IMR-90 (cell line): Measurements from ENCODE around the gene HSP90AB1. TPM values are rescaled to one million over a fixed set of nuclear protein-coding genes. Genes with fewer than 3 reads are reported as not detected.

Experiments
- ATAC-seq: fragments of 200-7000 bp; cut with Tn5 transposase; 2 replicates; pipeline ENCODE4 v1.9.1; 2020; ENCODE audit warnings: low read depth, mild to moderate bottlenecking, moderate library complexity
- BruUV-seq: library from RNA; stranded (reverse); fragments of 400-500 nt; replicated peaks from 2 replicates; lab custom pipeline; 2021; lab: Mats Ljungman, UMichigan
- CTCF ChIA-PET: fragments of 300-600 bp; formaldehyde crosslinking; extraction: SDS; loops from one replicate; lab custom pipeline; 2021; ENCODE audit warnings: antibody characterized with exemption; lab: Yijun Ruan, JAX
- POLR2A ChIA-PET: fragments of 300-600 bp; sonication (Branson Sonifier 250); formaldehyde crosslinking; loops from one replicate; lab custom pipeline; 2022; ENCODE audit warnings: antibody characterized with exemption; ENCODE audit not compliant: unreplicated experiment; lab: Charles Lee
- DNase-seq: peaks from one replicate; pipeline ENCODE4 v3.0.0; 2013
- H2AFZ ChIP-seq: replicated peaks from 2 replicates; pipeline ENCODE3; 2013; ENCODE audit warnings: low read length, mild to moderate bottlenecking; ENCODE audit not compliant: poor library complexity
- H2AK5ac ChIP-seq: 2 replicates; pipeline ENCODE4 v1.6.1; 2013; ENCODE audit warnings: low read depth, low read length, inconsistent platforms
- H2AK9ac ChIP-seq: replicated peaks from 2 replicates; pipeline ENCODE3; 2013; ENCODE audit warnings: mild to moderate bottlenecking, low read depth, low read length, moderate library complexity; ENCODE audit not compliant: poor library complexity
- H2BK120ac ChIP-seq: 2 replicates; pipeline ENCODE4 v1.6.1; 2013; ENCODE audit warnings: low read depth, low read length, inconsistent platforms
- H2BK15ac ChIP-seq: 3 replicates; pipeline ENCODE4 v1.6.1; 2013; ENCODE audit warnings: low read depth, low read length, inconsistent platforms
- H2BK20ac ChIP-seq: 2 replicates; pipeline ENCODE4 v1.6.1; 2013; ENCODE audit warnings: low read depth, mild to moderate bottlenecking, inconsistent platforms, low read length, moderate library complexity
- H2BK5ac ChIP-seq: 2 replicates; pipeline ENCODE4 v1.6.1; 2013; ENCODE audit warnings: mild to moderate bottlenecking, low read depth, low read length, inconsistent platforms; ENCODE audit not compliant: poor library complexity, severe bottlenecking
- H3K14ac ChIP-seq: replicated peaks from 2 replicates; pipeline ENCODE4 v1.6.1; 2013; ENCODE audit warnings: low read depth, low read length, inconsistent platforms
- H3K18ac ChIP-seq: 2 replicates; pipeline ENCODE4 v1.6.1; 2013; ENCODE audit warnings: low read depth, low read length, control low read depth
- H3K23ac ChIP-seq: 2 replicates; pipeline ENCODE4 v1.6.1; 2013; ENCODE audit warnings: low read depth, low read length, inconsistent platforms
- H3K27ac ChIP-seq: 2 replicates; pipeline ENCODE4 v1.5.1; 2013; ENCODE audit warnings: mild to moderate bottlenecking, control low read depth, low read length; ENCODE audit not compliant: insufficient read depth
- H3K27me3 ChIP-seq: 2 replicates; pipeline ENCODE4 v1.6.1; 2013; ENCODE audit warnings: low read length; ENCODE audit not compliant: control insufficient read depth, insufficient read depth
- H3K36me3 ChIP-seq: 2 replicates; pipeline ENCODE4 v1.6.1; 2013; ENCODE audit warnings: low read length, mixed read lengths; ENCODE audit not compliant: control insufficient read depth, insufficient read depth
- H3K4ac ChIP-seq: 2 replicates; pipeline ENCODE4 v1.6.1; 2013; ENCODE audit warnings: low read depth, low read length, inconsistent platforms
- H3K4me1 ChIP-seq: 2 replicates; pipeline ENCODE4 v1.6.1; 2013; ENCODE audit warnings: low read length, mixed read lengths; ENCODE audit not compliant: control insufficient read depth, insufficient read depth
- H3K4me2 ChIP-seq: 2 replicates; pipeline ENCODE4 v1.6.1; 2013; ENCODE audit warnings: low read depth, mild to moderate bottlenecking, control low read depth, low read length, moderate library complexity
- H3K4me3 ChIP-seq: 2 replicates; pipeline ENCODE4 v1.5.1; 2013; ENCODE audit warnings: low read depth, mild to moderate bottlenecking, control low read depth, low read length, moderate library complexity; ENCODE audit not compliant: insufficient read depth
- H3K56ac ChIP-seq: 2 replicates; pipeline ENCODE4 v1.6.1; 2013; ENCODE audit warnings: low read length, inconsistent platforms; ENCODE audit not compliant: insufficient read depth; ENCODE audit errors: extremely low read depth
- H3K79me1 ChIP-seq, 2 experiments: 2 replicates each; pipeline ENCODE4 v1.6.1; 2013; ENCODE audit warnings: low read length in 2 of 2, inconsistent platforms in 1 of 2, low read depth in 1 of 2
- H3K9ac ChIP-seq: 2 replicates; pipeline ENCODE4 v1.6.1; 2013; ENCODE audit warnings: low read depth, low read length, control low read depth
- H3K9me1 ChIP-seq: 2 replicates; pipeline ENCODE4 v1.6.1; 2013; ENCODE audit warnings: low read length, inconsistent platforms; ENCODE audit not compliant: insufficient read depth
- H3K9me3 ChIP-seq: 2 replicates; pipeline ENCODE4 v1.6.1; 2013; ENCODE audit warnings: low read length; ENCODE audit not compliant: control insufficient read depth, insufficient read depth
- H4K20me1 ChIP-seq: 2 replicates; pipeline ENCODE4 v1.6.1; 2013; ENCODE audit warnings: low read length, inconsistent platforms; ENCODE audit not compliant: insufficient read depth
- H4K5ac ChIP-seq: 2 replicates; pipeline ENCODE4 v1.6.1; 2013; ENCODE audit warnings: mild to moderate bottlenecking, low read depth, low read length, control low read depth
- H4K8ac ChIP-seq, 2 experiments: 2 replicates each; pipeline ENCODE4 v1.6.1; 2013; ENCODE audit warnings: low read depth in 2 of 2, low read length in 2 of 2, control low read depth in 1 of 2, inconsistent platforms in 1 of 2
- H4K91ac ChIP-seq: 2 replicates; pipeline ENCODE4 v1.6.1; 2013; ENCODE audit warnings: low read depth, low read length, inconsistent platforms; ENCODE audit not compliant: insufficient read depth
- BHLHE40 ChIP-seq: fragments of 150-350 bp; IDR thresholded peaks from 2 replicates; pipeline ENCODE4 v1.6.1; 2016; ENCODE audit warnings: mild to moderate bottlenecking, low read depth, low read length
- CEBPB ChIP-seq: IDR thresholded peaks from 2 replicates; pipeline ENCODE4 v1.6.1; 2012; ENCODE audit warnings: low read depth, low read length, improper control_type of control experiment
- CHD1 ChIP-seq: IDR thresholded peaks from 2 replicates; pipeline ENCODE4 v1.6.1; 2012; ENCODE audit warnings: low read depth, low read length, improper control_type of control experiment
- ELK1 ChIP-seq: fragments of 150-350 bp; IDR thresholded peaks from 2 replicates; pipeline ENCODE4 v1.6.1; 2016; ENCODE audit warnings: low read depth, mild to moderate bottlenecking, low read length, moderate library complexity, borderline replicate concordance
- FOS ChIP-seq: fragments of 150-350 bp; IDR thresholded peaks from 2 replicates; pipeline ENCODE4 v1.6.1; 2016; ENCODE audit warnings: low read depth, low read length
- MAFK ChIP-seq: IDR thresholded peaks from 2 replicates; pipeline ENCODE4 v1.6.1; 2012; ENCODE audit warnings: low read depth, low read length, improper control_type of control experiment
- MAZ ChIP-seq: IDR thresholded peaks from 2 replicates; pipeline ENCODE4 v1.6.1; 2012; ENCODE audit warnings: low read depth, mild to moderate bottlenecking, low read length, improper control_type of control experiment, moderate library complexity, borderline replicate concordance
- MXI1 ChIP-seq: IDR thresholded peaks from 2 replicates; pipeline ENCODE4 v1.6.1; 2012; ENCODE audit warnings: low read depth, mild to moderate bottlenecking, low read length, moderate library complexity, borderline replicate concordance
- POLR2A ChIP-seq: IDR thresholded peaks from 2 replicates; pipeline ENCODE4 v1.6.1; 2012; ENCODE audit warnings: mild to moderate bottlenecking, low read depth, low read length
- RAD21 ChIP-seq: IDR thresholded peaks from 2 replicates; pipeline ENCODE4 v1.6.1; 2012; ENCODE audit warnings: low read length, improper control_type of control experiment
- RCOR1 ChIP-seq: IDR thresholded peaks from 2 replicates; pipeline ENCODE4 v1.6.1; 2012; ENCODE audit warnings: mild to moderate bottlenecking, low read length, improper control_type of control experiment; ENCODE audit not compliant: insufficient replicate concordance
- RFX5 ChIP-seq: IDR thresholded peaks from 2 replicates; pipeline ENCODE4 v1.8.0; 2012; ENCODE audit warnings: low read depth, mild to moderate bottlenecking, low read length, moderate library complexity
- SMC3 ChIP-seq: fragments of 150-350 bp; IDR thresholded peaks from 2 replicates; pipeline ENCODE4 v1.6.1; 2016; ENCODE audit warnings: low read depth, mild to moderate bottlenecking, antibody characterized with exemption, low read length, moderate library complexity
- USF2 ChIP-seq: fragments of 150-350 bp; IDR thresholded peaks from 2 replicates; pipeline ENCODE4 v1.6.1; 2017; ENCODE audit warnings: mild to moderate bottlenecking, antibody characterized with exemption, low read length, low read depth
- WGBS, 2 experiments: methylation state at CpG; one replicate each; pipeline versions ENCODE4 v1.1.5 to v1.1.7; 2013; ENCODE audit warnings: missing lambda C conversion rate in 2 of 2; ENCODE audit not compliant: insufficient read length in 1 of 2; ENCODE audit errors: extremely low coverage in 2 of 2; 5-methylcytosine and 5-hydroxymethylcytosine counted together
- dilution Hi-C: fragments of 300-500 bp; cut with HindIII; formaldehyde crosslinking; loops from one replicate; pipeline ENCODE4 v1.14.3; 2018; ENCODE audit warnings: low sequenced_read_pairs; ENCODE audit not compliant: unreplicated experiment
- in situ Hi-C: fragments of 300-500 bp; cut with MboI; formaldehyde crosslinking; loops from 3 replicates; pipeline ENCODE4 v1.14.3; 2019; ENCODE audit warnings: low sequenced_read_pairs, inconsistent platforms, mixed read lengths
- intact Hi-C: fragments of 100-400 bp; cut with micrococcal nuclease; formaldehyde crosslinking; loops from 2 replicates; pipeline ENCODE4 v1.10.0; 2022
- polyA plus RNA-seq, 3 experiments: library from polyadenylated mRNA; depleted of rRNA; stranded (reverse); fragments of >200 nt; gene quantifications; 2 replicates each; pipeline ENCODE4 v1.2.3, GENCODE V29; 2012; ENCODE audit warnings: low replicate concordance in 1 of 3
- total RNA-seq: library from RNA; depleted of rRNA; stranded (reverse); fragments of >200 nt; gene quantifications from 2 replicates; pipeline ENCODE4 v1.2.3, GENCODE V29; 2012

The HSP90AB1 gene
- total and polyA plus RNA-seq, 2 of the 4 experiments (the other 2 are of a cell fraction): 887 to 1,307 TPM

- in situ Hi-C loops (no loop called here), intact Hi-C loops (no loop called here), dilution Hi-C loops (no loop called here)
- POLR2A ChIA-PET: no interaction called here
- no peak overlapping the region for H3K27ac ChIP-seq
- ATAC-seq (no peak), DNase-seq (no peak)
- H4K5ac ChIP-seq: no peak overlapping the region
- H4K20me1 ChIP-seq: no peaks in the 10 kb centered on the region
- no peaks in the 10 kb centered on the region for H3K36me3 ChIP-seq
- H3K27me3 ChIP-seq: peaks cover 84% of the 10 kb centered on the region
- BruUV-seq: no TSS peak
- no peak overlapping the region for H2AK5ac ChIP-seq
- H3K4me3 ChIP-seq: no peak overlapping the region
- H2AK9ac ChIP-seq: no peak overlapping the region
- CTCF ChIA-PET: no interaction called here
- 78% methylated on average over 13 of the region's 23 CpGs; no CpG with 5 or more reads in 1 of the 2 experiments for WGBS, 2 experiments
- H2AFZ ChIP-seq: no peak overlapping the region
- H3K4me1 ChIP-seq: no peaks in the 10 kb centered on the region
- H3K18ac ChIP-seq: no peak overlapping the region
- H3K56ac ChIP-seq: no peak overlapping the region
- H3K14ac ChIP-seq: no peak overlapping the region
- no peak overlapping the region for H3K23ac ChIP-seq
- TF ChIP-seq POLR2A: no peak
- TF ChIP-seq SMC3: no peak
- TF ChIP-seq RCOR1: no peak
- TF ChIP-seq CEBPB: no peak
- no peak for TF ChIP-seq RAD21
- TF ChIP-seq USF2: no peak
- no peak for TF ChIP-seq MAZ
- no peak for TF ChIP-seq CHD1
- no peak for TF ChIP-seq MXI1
- no peak for TF ChIP-seq BHLHE40
- no peak for TF ChIP-seq RFX5
- TF ChIP-seq MAFK: no peak
- no peak for TF ChIP-seq FOS
- no peak for TF ChIP-seq ELK1
- no peaks in the 10 kb centered on the region for H3K79me1 ChIP-seq
- no peak overlapping the region for H3K9ac ChIP-seq
- no peak overlapping the region for H4K8ac ChIP-seq
- H4K91ac ChIP-seq: no peak overlapping the region
- no peak overlapping the region for H2BK120ac ChIP-seq
- no peak overlapping the region for H2BK20ac ChIP-seq
- no peaks in the 10 kb centered on the region for H3K9me3 ChIP-seq
- no peak overlapping the region for H2BK15ac ChIP-seq
- H3K9me1 ChIP-seq: no peaks in the 10 kb centered on the region
- H2BK5ac ChIP-seq: no peak overlapping the region
- H3K4me2 ChIP-seq: no peak overlapping the region
- H3K4ac ChIP-seq: no peak overlapping the region
Measured at GRCh38 chr6:44272999-44273566, 26.2 kb downstream of the HSP90AB1 start.
